Neuronal stem cell (in vitro differentiated cells): ENCODE measurements around the gene EREG.
"Not testable (repeated sequence)": the region's sequence is repeated elsewhere in the genome, so short reads cannot be mapped to it uniquely, and the experiment has no call there.

ENCODE experiments used
- DNase-seq: peaks from one replicate; pipeline ENCODE4 v3.0.0-alpha.2; 2013; ENCODE audit warnings: low spot score
- H2AFZ ChIP-seq: one replicate; pipeline ENCODE4 v1.6.1; 2013; ENCODE audit warnings: mild to moderate bottlenecking, low read length, inconsistent platforms
- H2AK5ac ChIP-seq: 2 replicates; pipeline ENCODE4 v1.6.1; 2013; ENCODE audit warnings: low read depth, mild to moderate bottlenecking, inconsistent platforms, low read length, moderate library complexity, mixed read lengths
- H2BK120ac ChIP-seq: 2 replicates; pipeline ENCODE4 v1.6.1; 2013; ENCODE audit warnings: low read depth, mild to moderate bottlenecking, inconsistent platforms, low read length, moderate library complexity, mixed read lengths
- H2BK12ac ChIP-seq: one replicate; pipeline ENCODE4 v1.6.1; 2013; ENCODE audit warnings: low read length, inconsistent platforms
- H2BK15ac ChIP-seq: 2 replicates; pipeline ENCODE4 v1.6.1; 2013; ENCODE audit warnings: mild to moderate bottlenecking, low read length, inconsistent platforms, mixed read lengths
- H2BK5ac ChIP-seq: one replicate; pipeline ENCODE4 v1.6.1; 2013; ENCODE audit warnings: inconsistent platforms, mild to moderate bottlenecking, low read length, moderate library complexity
- H3K14ac ChIP-seq: one replicate; pipeline ENCODE4 v1.6.1; 2013; ENCODE audit warnings: low read length, inconsistent platforms
- H3K18ac ChIP-seq: 2 replicates; pipeline ENCODE4 v1.6.1; 2013; ENCODE audit warnings: low read length, inconsistent platforms
- H3K23ac ChIP-seq: 2 replicates; pipeline ENCODE4 v1.6.1; 2013; ENCODE audit warnings: low read depth, mild to moderate bottlenecking, mixed read lengths, low read length, inconsistent platforms; ENCODE audit not compliant: poor library complexity
- H3K27ac ChIP-seq: replicated peaks from 3 replicates; pipeline ENCODE4 v1.5.1; 2013; ENCODE audit warnings: low read length, inconsistent platforms
- H3K27me3 ChIP-seq, 3 experiments: 2 replicates each; pipeline ENCODE4 v1.6.1; 2013; ENCODE audit warnings: low read length in 3 of 3, mild to moderate bottlenecking in 2 of 3, inconsistent platforms in 1 of 3, low read depth in 1 of 3, mixed read lengths in 1 of 3, moderate library complexity in 1 of 3; ENCODE audit not compliant: control insufficient read depth in 3 of 3, insufficient read depth in 3 of 3
- H3K36me3 ChIP-seq, 2 donors: replicated peaks in 1 of 2; 2 replicates each; pipeline ENCODE4 v1.6.1; 2013; ENCODE audit warnings: low read length in 2 of 2; ENCODE audit not compliant: control insufficient read depth in 2 of 2, insufficient read depth in 2 of 2
- H3K4ac ChIP-seq: 2 replicates; pipeline ENCODE4 v1.6.1; 2013; ENCODE audit warnings: inconsistent platforms, mild to moderate bottlenecking, low read length, moderate library complexity
- H3K4me1 ChIP-seq, 2 donors: 1 replicate in 1 of 2; 2 replicates in 1 of 2; pipeline ENCODE4 v1.6.1; 2013; ENCODE audit warnings: low read length in 2 of 2, low read depth in 1 of 2; ENCODE audit not compliant: control insufficient read depth in 2 of 2, insufficient read depth in 1 of 2
- H3K4me2 ChIP-seq: one replicate; pipeline ENCODE4 v1.6.1; 2013; ENCODE audit warnings: mild to moderate bottlenecking, low read length, inconsistent platforms; ENCODE audit not compliant: insufficient read depth, poor library complexity, severe bottlenecking
- H3K4me3 ChIP-seq, 2 donors: 2 replicates each; pipeline ENCODE4 v1.5.1; 2013; ENCODE audit warnings: low read length in 2 of 2, mild to moderate bottlenecking in 2 of 2, inconsistent platforms in 1 of 2, moderate library complexity in 1 of 2
- H3K79me1 ChIP-seq: one replicate; pipeline ENCODE4 v1.6.1; 2013; ENCODE audit warnings: low read depth, mild to moderate bottlenecking, inconsistent platforms, low read length, moderate library complexity
- H3K9ac ChIP-seq: one replicate; pipeline ENCODE4 v1.6.1; 2013; ENCODE audit warnings: mild to moderate bottlenecking, low read depth, low read length, inconsistent platforms; ENCODE audit not compliant: poor library complexity
- H3K9me3 ChIP-seq, 2 donors: replicated peaks in 1 of 2; 2 replicates each; pipeline versions ENCODE3 to v1.6.1; 2013; ENCODE audit warnings: low read length in 2 of 2, mild to moderate bottlenecking in 2 of 2, inconsistent platforms in 1 of 2, low read depth in 1 of 2, mixed read lengths in 1 of 2, moderate library complexity in 1 of 2; ENCODE audit not compliant: control insufficient read depth in 2 of 2, insufficient read depth in 1 of 2
- H4K8ac ChIP-seq: one replicate; pipeline ENCODE4 v1.6.1; 2013; ENCODE audit warnings: low read depth, mild to moderate bottlenecking, inconsistent platforms, low read length, moderate library complexity
- H4K91ac ChIP-seq: one replicate; pipeline ENCODE4 v1.6.1; 2013; ENCODE audit warnings: low read length, low read depth, mild to moderate bottlenecking, inconsistent platforms; ENCODE audit not compliant: poor library complexity
- WGBS, 2 donors: extraction: QIAGEN DNeasy Blood & Tissue Kit; methylation state at CpG; one replicate each; pipeline ENCODE4 v1.1.7; 2013; ENCODE audit warnings: missing lambda C conversion rate in 2 of 2, mixed read lengths in 1 of 2; ENCODE audit not compliant: insufficient read length in 2 of 2, insufficient replicate concordance in 1 of 2; ENCODE audit errors: extremely low coverage in 2 of 2; 5-methylcytosine and 5-hydroxymethylcytosine counted together

EREG gene

GRCh38 chr4:74394476-74395136 lies 29.7 kb downstream of the EREG start:
- Histone ChIP-seq H3K27ac (no peak overlapping the region), H2BK5ac (no peak overlapping the region), H4K91ac (no peak overlapping the region), H3K36me3 (no peaks in the 10 kb centered on the region), H3K18ac (no peak overlapping the region), H3K9me3 (no peaks in the 10 kb centered on the region), H2BK15ac (no peak overlapping the region), H3K27me3 (no peaks in the 10 kb centered on the region), H2AFZ (no peak overlapping the region), H3K4me2 (no peak overlapping the region), H2AK5ac (no peak overlapping the region), H3K9ac (no peak overlapping the region), H3K4me3 (no peak overlapping the region), H3K79me1 (no peaks in the 10 kb centered on the region), H3K4me1 (no peaks in the 10 kb centered on the region), H4K8ac (no peak overlapping the region), H3K23ac (no peak overlapping the region), H2BK120ac (no peak overlapping the region), H3K14ac (no peak overlapping the region), H2BK12ac (no peak overlapping the region), H3K4ac (no peak overlapping the region)
- DNase-seq = no peak
- no CpG with 5 or more reads among the region's 5 CpGs for WGBS, 2 donors

DNA sequence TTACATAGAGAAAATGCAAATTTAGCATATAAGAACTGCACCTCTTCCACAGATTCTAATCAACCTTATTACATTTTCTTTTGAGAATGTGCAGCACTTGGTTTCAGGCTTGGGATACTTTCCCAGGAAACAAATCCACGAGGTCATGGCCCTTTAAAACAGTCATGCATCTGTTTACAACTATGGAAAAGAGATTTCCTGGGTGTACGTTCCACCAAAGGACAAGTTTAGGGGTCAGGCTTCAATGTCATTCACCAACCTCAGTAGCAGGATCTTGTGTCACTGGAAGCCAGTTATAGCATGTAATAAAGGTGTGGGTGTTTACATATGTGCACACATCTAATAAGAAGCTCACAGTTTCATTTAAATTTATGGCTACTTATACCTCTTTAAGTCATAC lies 30.7 kb downstream of the EREG start:
- no peak overlapping the region for H3K18ac ChIP-seq
- no peaks in the 10 kb centered on the region for H3K4me1 ChIP-seq
- H2BK15ac ChIP-seq = no peak overlapping the region
- no peaks in the 10 kb centered on the region for H3K36me3 ChIP-seq
- H3K23ac ChIP-seq = no peak overlapping the region
- no peaks in the 10 kb centered on the region for H3K9me3 ChIP-seq
- no peak overlapping the region for H3K14ac ChIP-seq
- no peak overlapping the region for H3K4me3 ChIP-seq
- no peaks in the 10 kb centered on the region for H3K79me1 ChIP-seq
- H3K4me2 ChIP-seq = no peak overlapping the region
- H2BK120ac ChIP-seq = no peak overlapping the region
- H4K91ac ChIP-seq = no peak overlapping the region
- no peak overlapping the region for H2AK5ac ChIP-seq
- WGBS, 2 donors = no CpG with 5 or more reads among the region's 2 CpGs
- no peaks in the 10 kb centered on the region for H3K27me3 ChIP-seq
- DNase-seq = no peak
- no peak overlapping the region for H3K9ac ChIP-seq
- no peak overlapping the region for H3K27ac ChIP-seq
- no peak overlapping the region for H4K8ac ChIP-seq
- H2BK5ac ChIP-seq = no peak overlapping the region
- H3K4ac ChIP-seq = no peak overlapping the region
- no peak overlapping the region for H2BK12ac ChIP-seq
- no peak overlapping the region for H2AFZ ChIP-seq

DNA sequence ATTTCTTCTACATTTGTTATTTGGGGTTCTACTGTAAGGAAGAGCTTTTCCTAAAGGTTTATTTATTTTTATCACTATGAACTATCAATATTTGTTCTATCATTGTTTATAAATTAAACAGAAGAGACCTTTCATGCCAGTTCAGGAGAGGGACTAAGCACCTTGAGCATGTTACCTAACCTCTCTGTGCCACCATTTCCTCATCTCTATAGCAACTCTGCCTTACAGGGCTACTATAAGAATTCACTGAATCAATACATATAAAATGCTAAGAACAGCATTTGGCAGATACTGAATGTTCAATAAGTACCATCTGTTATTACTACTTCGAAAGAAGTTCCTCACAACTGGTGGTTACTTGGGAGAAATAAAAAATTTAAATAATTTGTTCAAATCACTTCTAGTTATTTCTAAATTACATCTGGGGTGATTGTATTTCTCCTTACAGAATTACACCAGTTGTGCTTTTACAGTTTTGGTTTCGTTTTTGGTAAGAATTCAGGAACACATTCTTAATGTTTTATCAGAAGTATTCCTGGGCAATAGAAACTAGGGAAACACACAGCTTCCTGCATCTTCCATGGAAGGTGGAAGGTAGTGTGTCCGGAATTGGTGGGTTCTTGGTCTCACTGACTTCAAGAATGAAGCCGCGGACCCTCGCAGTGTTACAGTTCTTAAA lies 32.9 kb downstream of the EREG start:
- H3K36me3 ChIP-seq = no peaks in the 10 kb centered on the region
- H3K27ac ChIP-seq = no peak overlapping the region
- H3K4me3 ChIP-seq = no peak overlapping the region
- H3K9me3 ChIP-seq = no peaks in the 10 kb centered on the region
- H3K4ac ChIP-seq = no peak overlapping the region
- H2AFZ ChIP-seq = no peak overlapping the region
- H3K14ac ChIP-seq = no peak overlapping the region
- H3K27me3 ChIP-seq = no peaks in the 10 kb centered on the region
- H3K4me1 ChIP-seq = no peaks in the 10 kb centered on the region
- no peak overlapping the region for H2BK5ac ChIP-seq
- WGBS, 2 donors = no CpG with 5 or more reads among the region's 6 CpGs
- no peak overlapping the region for H3K23ac ChIP-seq
- no peak overlapping the region for H3K18ac ChIP-seq
- no peak for DNase-seq
- H3K79me1 ChIP-seq = no peaks in the 10 kb centered on the region
- H3K9ac ChIP-seq = no peak overlapping the region
- H2AK5ac ChIP-seq = no peak overlapping the region
- no peak overlapping the region for H4K8ac ChIP-seq
- no peak overlapping the region for H2BK15ac ChIP-seq
- no peak overlapping the region for H2BK12ac ChIP-seq
- no peak overlapping the region for H2BK120ac ChIP-seq
- no peak overlapping the region for H4K91ac ChIP-seq
- H3K4me2 ChIP-seq = no peak overlapping the region

DNA sequence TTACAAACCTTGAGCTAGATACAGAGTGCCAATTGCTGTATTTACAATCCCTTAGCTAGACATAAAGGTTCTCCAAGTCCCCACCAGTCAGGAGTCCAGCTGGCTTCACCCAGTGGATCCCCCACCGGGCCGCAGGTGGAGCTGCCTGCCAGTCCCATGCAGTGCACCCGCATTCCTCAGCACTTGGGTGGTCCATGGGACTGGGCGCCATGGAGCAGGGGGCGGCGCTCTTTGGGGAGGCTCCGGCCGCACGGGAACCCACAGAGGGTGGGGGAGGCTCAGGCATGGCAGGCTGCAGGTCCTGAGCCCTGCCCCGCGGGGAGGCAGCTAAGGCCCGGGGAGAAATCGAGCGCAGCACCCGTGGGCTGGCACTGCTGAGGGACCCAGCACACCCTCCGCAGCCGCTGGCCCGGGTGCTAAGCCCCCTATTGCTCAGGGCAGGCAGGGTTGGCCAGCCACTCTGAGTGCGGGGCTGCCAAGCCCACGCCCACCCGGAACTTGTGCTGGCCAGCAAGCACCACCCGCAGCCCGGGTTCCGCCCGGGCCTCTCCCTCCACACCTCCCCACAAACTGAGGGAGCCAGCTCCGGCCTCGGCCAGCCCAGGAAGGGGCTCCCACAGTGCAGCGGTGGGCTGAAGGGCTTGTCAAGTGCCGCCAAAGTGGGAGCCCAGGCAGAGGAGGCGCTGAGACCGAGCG lies 34.1 kb downstream of the EREG start:
- H3K14ac ChIP-seq, H2BK120ac ChIP-seq, H2BK12ac ChIP-seq, H2AK5ac ChIP-seq, DNase-seq, H4K8ac ChIP-seq, H2AFZ ChIP-seq, H3K4me1 ChIP-seq, H3K4me3 ChIP-seq, H3K27me3 ChIP-seq, H3K79me1 ChIP-seq, H2BK5ac ChIP-seq, H3K27ac ChIP-seq, H3K4me2 ChIP-seq, H2BK15ac ChIP-seq, H3K9me3 ChIP-seq, H3K4ac ChIP-seq, H3K9ac ChIP-seq, H3K36me3 ChIP-seq, H4K91ac ChIP-seq, H3K18ac ChIP-seq, H3K23ac ChIP-seq: not testable (repeated sequence)
- WGBS, 2 donors = no CpG with 5 or more reads among the region's 32 CpGs
